BE2C (cell line): ENCODE measurements around the gene FAM13A.

ENCODE experiments used
- DNase-seq: peaks from one replicate; pipeline ENCODE4 v3.0.0-alpha.2; 2020
- H3K27me3 ChIP-seq: fragments of 250-450 bp; sonication (Bioruptor Pico); 2 replicates; pipeline ENCODE4 v1.5.1; 2020; ENCODE audit warnings: mild to moderate bottlenecking
- H3K36me3 ChIP-seq: fragments of 250-450 bp; sonication (Bioruptor Pico); 2 replicates; pipeline ENCODE4 v1.5.1; 2020; ENCODE audit warnings: mild to moderate bottlenecking
- H3K4me1 ChIP-seq: fragments of 250-450 bp; sonication (Bioruptor Pico); 2 replicates; pipeline ENCODE4 v1.5.1; 2020
- H3K4me3 ChIP-seq: 2 replicates; pipeline ENCODE4 v1.5.1; 2011; ENCODE audit warnings: low read depth, low read length
- H3K9me3 ChIP-seq: fragments of 250-450 bp; sonication (Bioruptor Pico); 2 replicates; pipeline ENCODE4 v1.5.1; 2020
- CTCF ChIP-seq: IDR thresholded peaks from 2 replicates; pipeline ENCODE4 v1.5.1; 2012; ENCODE audit warnings: mild to moderate bottlenecking, low read depth, low read length

FAM13A gene

DNA sequence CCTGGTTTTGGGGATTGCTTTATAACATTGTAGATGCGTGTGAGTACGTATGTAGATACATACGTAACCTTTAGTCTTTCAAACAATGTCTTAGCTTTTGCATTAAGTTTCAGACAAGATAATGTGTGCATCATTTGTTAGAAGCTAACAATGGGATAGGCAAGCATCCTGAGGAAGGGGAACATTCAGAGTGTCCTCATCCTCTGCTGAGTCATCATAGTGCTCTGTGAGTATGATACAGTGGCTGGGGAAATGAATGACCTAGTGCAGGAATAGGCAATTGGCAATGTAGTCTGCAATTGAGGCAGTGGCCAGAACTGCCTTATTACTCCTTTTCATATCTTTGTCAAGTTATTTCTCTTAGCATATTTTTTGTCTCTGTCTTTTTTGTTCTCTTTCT, 366.6 kb downstream of the FAM13A start:
- no peak overlapping the region for H3K4me3 ChIP-seq
- no peak for TF ChIP-seq CTCF
- H3K27me3 ChIP-seq: no peaks in the 10 kb centered on the region
- no peak for DNase-seq
- H3K36me3 ChIP-seq: no peaks in the 10 kb centered on the region
- no peaks in the 10 kb centered on the region for H3K9me3 ChIP-seq
- H3K4me1 ChIP-seq: no peaks in the 10 kb centered on the region

GRCh38 chr4:88681209-88681608, 375.8 kb downstream of the FAM13A start:
- Histone ChIP-seq H3K4me3 (no peak overlapping the region), H3K27me3 (no peaks in the 10 kb centered on the region), H3K36me3 (no peaks in the 10 kb centered on the region), H3K4me1 (no peaks in the 10 kb centered on the region), H3K9me3 (no peaks in the 10 kb centered on the region)
- no peak for TF ChIP-seq CTCF
- no peak for DNase-seq
